Measurements from ENCODE around the gene SLC13A3. TPM values are rescaled to one million over a fixed set of nuclear protein-coding genes. Genes with fewer than 3 reads are reported as not detected.

The SLC13A3 gene
- total and polyA plus RNA-seq, 4 donors = 1.1 to 2.4 (median 2.0) TPM

DNA sequence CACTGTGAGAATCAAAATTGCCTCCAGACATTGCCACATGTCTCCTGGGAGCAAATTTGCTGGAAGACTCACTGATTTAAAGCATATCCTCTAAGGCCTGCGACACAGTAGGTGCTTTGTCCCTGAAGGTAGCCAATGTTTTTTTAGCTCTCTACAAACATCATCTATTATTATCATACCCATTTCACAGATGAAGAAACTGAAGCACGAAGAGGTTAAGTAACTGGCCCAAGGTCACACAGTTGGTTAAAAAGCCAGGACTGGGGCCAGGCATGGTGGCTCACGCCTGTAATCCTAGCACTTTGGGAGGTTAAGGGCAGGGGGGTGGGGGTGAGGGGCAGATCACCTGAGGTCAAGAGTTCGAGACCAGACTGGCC is 12.4 kb downstream of the SLC13A3 start:
- 92 to 93% methylated on average over 4 of the region's 4 CpGs for WGBS, 2 donors
- H3K27ac ChIP-seq (ENCODE audit: low read depth in 1 of 2, low read length in 1 of 2) = no peak overlapping the region
- no peak overlapping the region for H3K9ac ChIP-seq (ENCODE audit: insufficient read depth in 1 of 2, low read length in 2 of 2)

DNA sequence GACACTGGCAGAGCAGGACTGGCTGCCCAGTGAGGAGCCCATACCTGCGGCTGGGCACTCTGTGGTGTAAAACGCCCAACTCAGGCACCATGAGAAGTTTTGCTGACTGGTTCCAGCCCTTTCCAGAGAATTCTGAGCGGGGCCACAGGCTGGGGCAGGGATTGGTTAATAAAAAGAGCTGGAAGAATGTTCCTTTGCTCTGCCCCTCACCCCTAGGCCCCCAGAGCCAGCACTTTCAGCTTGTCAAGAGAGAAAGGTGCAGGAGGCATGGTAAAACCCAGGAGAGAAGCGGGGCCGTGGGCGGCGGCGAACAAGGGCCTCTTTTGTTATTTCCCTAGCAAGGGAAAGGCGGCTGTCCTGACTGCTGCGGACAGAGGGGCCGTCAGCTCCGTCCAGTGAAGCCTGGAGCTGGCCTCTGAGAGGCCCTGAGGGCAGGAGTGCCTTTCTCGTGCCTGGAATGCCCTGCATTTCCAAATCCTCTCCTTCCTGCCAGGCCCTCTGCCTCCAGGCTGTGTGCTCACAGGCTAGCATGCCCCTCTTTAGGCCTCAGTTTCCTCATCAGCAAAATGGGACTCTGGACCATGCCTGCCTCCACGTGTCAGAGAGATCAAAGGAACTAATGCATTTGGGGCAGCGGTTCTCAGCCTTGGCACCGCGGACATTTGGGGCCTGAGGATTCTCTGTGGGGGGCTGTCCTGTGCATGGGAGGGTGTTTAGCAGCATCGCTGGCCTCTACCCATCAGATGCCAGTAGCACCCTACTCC is 12.9 kb downstream of the SLC13A3 start:
- WGBS, 2 donors = 85% methylated on average over 18 of the region's 18 CpGs
- Histone ChIP-seq H3K9ac (ENCODE audit: insufficient read depth in 1 of 2, low read length in 2 of 2) (no peak overlapping the region), H3K9me3 (ENCODE audit: control insufficient read depth in 4 of 4, insufficient read depth in 3 of 4, low read length in 3 of 4) (no peaks in the 10 kb centered on the region), H3K4me1 (ENCODE audit: control insufficient read depth in 5 of 5, insufficient read depth in 5 of 5, low read length in 5 of 5) (no peaks in the 10 kb centered on the region), H3K27me3 (ENCODE audit: control insufficient read depth in 3 of 3, insufficient read depth in 3 of 3, low read length in 2 of 3) (no peaks in the 10 kb centered on the region), H3K36me3 (ENCODE audit: control insufficient read depth in 4 of 4, insufficient read depth in 4 of 4, low read length in 4 of 4) (no peaks in the 10 kb centered on the region), H3K27ac (ENCODE audit: low read depth in 1 of 2, low read length in 1 of 2) (no peak overlapping the region), H3K4me3 (no peak overlapping the region)
- DNase-seq = peak; percentile 9 to 42 (median 19)
- TF ChIP-seq, protein P1, sequence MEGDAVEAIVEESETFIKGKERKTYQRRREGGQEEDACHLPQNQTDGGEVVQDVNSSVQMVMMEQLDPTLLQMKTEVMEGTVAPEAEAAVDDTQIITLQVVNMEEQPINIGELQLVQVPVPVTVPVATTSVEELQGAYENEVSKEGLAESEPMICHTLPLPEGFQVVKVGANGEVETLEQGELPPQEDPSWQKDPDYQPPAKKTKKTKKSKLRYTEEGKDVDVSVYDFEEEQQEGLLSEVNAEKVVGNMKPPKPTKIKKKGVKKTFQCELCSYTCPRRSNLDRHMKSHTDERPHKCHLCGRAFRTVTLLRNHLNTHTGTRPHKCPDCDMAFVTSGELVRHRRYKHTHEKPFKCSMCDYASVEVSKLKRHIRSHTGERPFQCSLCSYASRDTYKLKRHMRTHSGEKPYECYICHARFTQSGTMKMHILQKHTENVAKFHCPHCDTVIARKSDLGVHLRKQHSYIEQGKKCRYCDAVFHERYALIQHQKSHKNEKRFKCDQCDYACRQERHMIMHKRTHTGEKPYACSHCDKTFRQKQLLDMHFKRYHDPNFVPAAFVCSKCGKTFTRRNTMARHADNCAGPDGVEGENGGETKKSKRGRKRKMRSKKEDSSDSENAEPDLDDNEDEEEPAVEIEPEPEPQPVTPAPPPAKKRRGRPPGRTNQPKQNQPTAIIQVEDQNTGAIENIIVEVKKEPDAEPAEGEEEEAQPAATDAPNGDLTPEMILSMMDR (IDR thresholded peaks at IDR 0.05; ENCODE audit: control extremely low read depth, extremely low read depth) = no peak
- ATAC-seq (ENCODE audit: insufficient read depth, low FRiP score) = no peak

More for the DNA sequence above, 12.4 kb downstream of the SLC13A3 start:
- TF ChIP-seq, protein P1 (IDR thresholded peaks at IDR 0.05; ENCODE audit: control extremely low read depth, extremely low read depth) = no peak
- no peaks in the 10 kb centered on the region for H3K27me3 ChIP-seq (ENCODE audit: control insufficient read depth in 3 of 3, insufficient read depth in 3 of 3, low read length in 2 of 3)
- H3K36me3 ChIP-seq (ENCODE audit: control insufficient read depth in 4 of 4, insufficient read depth in 4 of 4, low read length in 4 of 4) = no peaks in the 10 kb centered on the region
- DNase-seq (no peak), ATAC-seq (ENCODE audit: insufficient read depth, low FRiP score) (no peak)
- no peak overlapping the region for H3K4me3 ChIP-seq
- no peaks in the 10 kb centered on the region for H3K4me1 ChIP-seq (ENCODE audit: control insufficient read depth in 5 of 5, insufficient read depth in 5 of 5, low read length in 5 of 5)
- no peaks in the 10 kb centered on the region for H3K9me3 ChIP-seq (ENCODE audit: control insufficient read depth in 4 of 4, insufficient read depth in 3 of 4, low read length in 3 of 4)

GRCh38 chr20:46637427-46638133 is 13.7 kb downstream of the SLC13A3 start:
- Histone ChIP-seq H3K27me3 (ENCODE audit: control insufficient read depth in 3 of 3, insufficient read depth in 3 of 3, low read length in 2 of 3) (no peaks in the 10 kb centered on the region), H3K27ac (ENCODE audit: low read depth in 1 of 2, low read length in 1 of 2) (no peak overlapping the region), H3K4me3 (no peak overlapping the region), H3K4me1 (ENCODE audit: control insufficient read depth in 5 of 5, insufficient read depth in 5 of 5, low read length in 5 of 5) (no peaks in the 10 kb centered on the region), H3K9me3 (ENCODE audit: control insufficient read depth in 4 of 4, insufficient read depth in 3 of 4, low read length in 3 of 4) (no peaks in the 10 kb centered on the region), H3K9ac (ENCODE audit: insufficient read depth in 1 of 2, low read length in 2 of 2) (no peak overlapping the region), H3K36me3 (ENCODE audit: control insufficient read depth in 4 of 4, insufficient read depth in 4 of 4, low read length in 4 of 4) (no peaks in the 10 kb centered on the region)
- DNase-seq = no peak
- WGBS, 2 donors = 84 to 91% methylated on average over 4 of the region's 4 CpGs
- no peak for ATAC-seq (ENCODE audit: insufficient read depth, low FRiP score)
- TF ChIP-seq, protein P1 (IDR thresholded peaks at IDR 0.05; ENCODE audit: control extremely low read depth, extremely low read depth) = no peak
